ENCODE data around the gene SLC25A31. TPM values are rescaled to one million over a fixed set of nuclear protein-coding genes. Genes with fewer than 3 reads are reported as not detected.
A peak's percentile ranks its signal among the peaks of the same experiment; 100 is the strongest.

The SLC25A31 gene
- total RNA-seq, 1 donor from 2014 or later, result not detected

- no peak for TF ChIP-seq CTCF (IDR thresholded peaks at IDR 0.05)
- H3K27me3 Mint-ChIP-seq (ENCODE audit: low read depth), result peaks cover 3% of the 10 kb centered on the region
- H3K36me3 Mint-ChIP-seq (ENCODE audit: low read depth), result no peaks in the 10 kb centered on the region
- H3K27ac Mint-ChIP-seq (ENCODE audit: unreplicated experiment), result peak overlapping the region; percentile 41
- H3K9me3 Mint-ChIP-seq (ENCODE audit: low read depth), result no peaks in the 10 kb centered on the region
- no peak for DNase-seq (ENCODE audit: low spot score)
- peak overlapping the region; percentile 83 for H3K4me3 Mint-ChIP-seq (ENCODE audit: unreplicated experiment)
- peaks cover 22% of the 10 kb centered on the region for H3K4me1 Mint-ChIP-seq (ENCODE audit: low read depth)
These were observed 51.8 kb downstream of the SLC25A31 start for GRCh38 chr4:127782025-127782274.

- TF ChIP-seq CTCF (IDR thresholded peaks at IDR 0.05), result peak; percentile 72
- Mint-ChIP-seq H3K4me3 (ENCODE audit: unreplicated experiment) (peak within 1 kb of the TSS; percentile 83), H3K4me1 (ENCODE audit: low read depth) (peaks cover 22% of the 10 kb centered on the region), H3K27ac (ENCODE audit: unreplicated experiment) (peak within 1 kb of the TSS; percentile 92), H3K27me3 (ENCODE audit: low read depth) (peaks cover 3% of the 10 kb centered on the region), H3K9me3 (ENCODE audit: low read depth) (no peaks in the 10 kb centered on the region), H3K36me3 (ENCODE audit: low read depth) (no peaks in the 10 kb centered on the region)
- DNase-seq (ENCODE audit: low spot score), result peak; percentile 95
These were observed 52.2 kb downstream of the SLC25A31 start, which contains the start of gene HSPA4L for GRCh38 chr4:127782275-127783025. HSPA4L (plus strand) TSS chr4:127782322; CDS start chr4:127782551, 229 bp downstream.

- H3K9me3 Mint-ChIP-seq (ENCODE audit: low read depth), result no peaks in the 10 kb centered on the region
- DNase-seq (ENCODE audit: low spot score), result peak; percentile 68
- H3K36me3 Mint-ChIP-seq (ENCODE audit: low read depth), result no peaks in the 10 kb centered on the region
- H3K27ac Mint-ChIP-seq (ENCODE audit: unreplicated experiment), result peak overlapping the region; percentile 92
- H3K4me3 Mint-ChIP-seq (ENCODE audit: unreplicated experiment), result peak overlapping the region; percentile 83
- no peak for TF ChIP-seq CTCF (IDR thresholded peaks at IDR 0.05)
- peaks cover 22% of the 10 kb centered on the region for H3K4me1 Mint-ChIP-seq (ENCODE audit: low read depth)
- peaks cover 3% of the 10 kb centered on the region for H3K27me3 Mint-ChIP-seq (ENCODE audit: low read depth)
These were observed 53.0 kb downstream of the SLC25A31 start for GRCh38 chr4:127783026-127783769.

GRCh38 chr4:127783955-127784770 is 54.0 kb downstream of the SLC25A31 start:
- Mint-ChIP-seq H3K36me3 (ENCODE audit: low read depth) (no peaks in the 10 kb centered on the region), H3K27ac (ENCODE audit: unreplicated experiment) (peak overlapping the region; percentile 4), H3K4me1 (ENCODE audit: low read depth) (peaks cover 22% of the 10 kb centered on the region), H3K27me3 (ENCODE audit: low read depth) (peaks cover 2% of the 10 kb centered on the region), H3K4me3 (ENCODE audit: unreplicated experiment) (no peak overlapping the region), H3K9me3 (ENCODE audit: low read depth) (no peaks in the 10 kb centered on the region)
- no peak for TF ChIP-seq CTCF (IDR thresholded peaks at IDR 0.05)
- DNase-seq (ENCODE audit: low spot score), result no peak

GRCh38 chr4:127788517-127788916 is 58.3 kb downstream of the SLC25A31 start:
- no peak for DNase-seq (ENCODE audit: low spot score)
- Mint-ChIP-seq H3K27ac (ENCODE audit: unreplicated experiment) (no peak overlapping the region), H3K27me3 (ENCODE audit: low read depth) (peaks cover 2% of the 10 kb centered on the region), H3K4me3 (ENCODE audit: unreplicated experiment) (no peak overlapping the region), H3K4me1 (ENCODE audit: low read depth) (peaks cover 11% of the 10 kb centered on the region), H3K36me3 (ENCODE audit: low read depth) (no peaks in the 10 kb centered on the region), H3K9me3 (ENCODE audit: low read depth) (no peaks in the 10 kb centered on the region)
- peak; percentile 58 for TF ChIP-seq CTCF (IDR thresholded peaks at IDR 0.05)
